Gastroesophageal sphincter (tissue), 4 donors: Measurements from ENCODE around the gene TCERG1. TPM values are rescaled to one million over a fixed set of nuclear protein-coding genes. Genes with fewer than 3 reads are reported as not detected.

Experiments used
- ATAC-seq: fragments of 150-250 bp; one replicate; pipeline ENCODE4 v1.9.1; 2016; ENCODE audit warnings: mild to moderate bottlenecking, moderate library complexity
- H3K27ac ChIP-seq, 4 donors: fragments of 200-600 bp; sonication (generic) in 3 of 4; 1 replicate in 3 of 4; 2 replicates in 1 of 4; pipeline ENCODE4 v1.5.1; 2016 to 2019
- H3K27me3 ChIP-seq: fragments of 200-600 bp; sonication (generic); one replicate; pipeline ENCODE4 v1.5.1; 2019
- H3K36me3 ChIP-seq, 2 donors: fragments of 200-600 bp; sonication (generic); one replicate each; pipeline ENCODE4 v1.5.1; 2019; ENCODE audit warnings: control low read depth in 1 of 2
- H3K4me1 ChIP-seq, 3 donors: fragments of 200-600 bp; sonication (generic); 1 replicate in 2 of 3; 2 replicates in 1 of 3; pipeline ENCODE4 v1.5.1; 2016 to 2019; ENCODE audit warnings: control low read depth in 2 of 3
- H3K4me3 ChIP-seq, 2 donors: fragments of 200-600 bp; sonication (generic); one replicate each; pipeline ENCODE4 v1.5.1; 2019; ENCODE audit warnings: mild to moderate bottlenecking in 1 of 2, moderate library complexity in 1 of 2
- H3K9me3 ChIP-seq, 3 donors: fragments of 200-600 bp; sonication (generic); one replicate each; pipeline ENCODE4 v1.5.1; 2017 to 2019; ENCODE audit warnings: control low read depth in 2 of 3
- EP300 ChIP-seq: sonication (generic); formaldehyde crosslinking; IDR thresholded peaks from one replicate; pipeline ENCODE4 v1.6.1; 2017; ENCODE audit warnings: antibody characterized with exemption, mild to moderate bottlenecking
- POLR2A ChIP-seq, 2 donors: fragments of 450-650 bp; IDR thresholded peaks; one replicate each; pipeline ENCODE4 v1.6.1; 2017; ENCODE audit warnings: antibody characterized with exemption in 2 of 2, mild to moderate bottlenecking in 2 of 2, moderate library complexity in 1 of 2
- POLR2AphosphoS5 ChIP-seq: sonication (generic); formaldehyde crosslinking; IDR thresholded peaks from one replicate; pipeline ENCODE4 v1.6.1; 2017; ENCODE audit warnings: antibody characterized with exemption
- WGBS, 2 donors: methylation state at CpG; one replicate each; pipeline ENCODE4 v1.1.5; 2018; ENCODE audit warnings: low coverage in 1 of 2; 5-methylcytosine and 5-hydroxymethylcytosine counted together
- total RNA-seq, 4 donors: library from RNA; depleted of rRNA; stranded (reverse); fragments of >200 nt; gene quantifications; one replicate each; pipeline ENCODE4 v1.1.0, GENCODE V29; 2016
- TF ChIP-seq, protein P1 (sequence below), 4 experiments: fragments of 200-600 bp in 2 of 4; fragments of 450-650 bp in 2 of 4; sonication (generic) in 1 of 4; IDR thresholded peaks; one replicate each; pipeline ENCODE4 v1.5.1; 2017 to 2019; ENCODE audit warnings: antibody characterized with exemption in 4 of 4, mild to moderate bottlenecking in 2 of 4, moderate library complexity in 2 of 4

The TCERG1 gene
- total RNA-seq, 4 donors from 2014 or later: 19.8 to 66.9 (median 41.2) TPM

GRCh38 chr5:146401021-146401420, 46.1 kb upstream of the TCERG1 start:
- Histone ChIP-seq H3K27me3 (peaks cover 32% of the 10 kb centered on the region), H3K4me1 (no peaks in the 10 kb centered on the region), H3K27ac (no peak overlapping the region), H3K36me3 (no peaks in the 10 kb centered on the region), H3K4me3 (no peak overlapping the region), H3K9me3 (no peaks in the 10 kb centered on the region)
- ATAC-seq: no peak
- 58 to 76% methylated on average over 5 to 9 of the region's 9 CpGs for WGBS, 2 donors
- TF ChIP-seq EP300: no peak
- TF ChIP-seq POLR2A (IDR thresholded peaks at IDR 0.05): no peak
- TF ChIP-seq, protein P1, sequence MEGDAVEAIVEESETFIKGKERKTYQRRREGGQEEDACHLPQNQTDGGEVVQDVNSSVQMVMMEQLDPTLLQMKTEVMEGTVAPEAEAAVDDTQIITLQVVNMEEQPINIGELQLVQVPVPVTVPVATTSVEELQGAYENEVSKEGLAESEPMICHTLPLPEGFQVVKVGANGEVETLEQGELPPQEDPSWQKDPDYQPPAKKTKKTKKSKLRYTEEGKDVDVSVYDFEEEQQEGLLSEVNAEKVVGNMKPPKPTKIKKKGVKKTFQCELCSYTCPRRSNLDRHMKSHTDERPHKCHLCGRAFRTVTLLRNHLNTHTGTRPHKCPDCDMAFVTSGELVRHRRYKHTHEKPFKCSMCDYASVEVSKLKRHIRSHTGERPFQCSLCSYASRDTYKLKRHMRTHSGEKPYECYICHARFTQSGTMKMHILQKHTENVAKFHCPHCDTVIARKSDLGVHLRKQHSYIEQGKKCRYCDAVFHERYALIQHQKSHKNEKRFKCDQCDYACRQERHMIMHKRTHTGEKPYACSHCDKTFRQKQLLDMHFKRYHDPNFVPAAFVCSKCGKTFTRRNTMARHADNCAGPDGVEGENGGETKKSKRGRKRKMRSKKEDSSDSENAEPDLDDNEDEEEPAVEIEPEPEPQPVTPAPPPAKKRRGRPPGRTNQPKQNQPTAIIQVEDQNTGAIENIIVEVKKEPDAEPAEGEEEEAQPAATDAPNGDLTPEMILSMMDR (IDR thresholded peaks at IDR 0.05): no peak
- no peak for TF ChIP-seq POLR2AphosphoS5

DNA sequence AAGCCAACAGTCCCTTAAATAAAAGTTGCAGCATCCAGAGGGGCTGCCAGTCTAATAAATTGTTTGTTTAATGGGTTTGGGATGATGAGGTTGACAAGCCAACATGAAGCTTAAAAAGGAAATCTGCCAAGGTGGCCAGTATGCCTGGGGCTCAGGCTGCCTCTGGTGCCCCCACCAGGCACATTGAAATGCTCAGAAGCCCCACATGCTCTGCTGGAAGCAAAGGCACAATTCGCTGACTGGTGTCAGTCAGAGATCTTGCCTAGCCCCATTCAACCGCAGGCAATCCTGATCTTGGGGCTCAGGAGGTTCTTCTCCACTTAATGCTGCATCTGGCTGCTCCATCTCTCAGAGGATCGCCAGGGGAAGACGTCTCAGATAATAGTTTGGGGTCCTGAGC, 44.2 kb upstream of the TCERG1 start:
- peaks cover 26% of the 10 kb centered on the region for H3K27me3 ChIP-seq
- 20 to 55% methylated on average over 1 to 2 of the region's 4 CpGs for WGBS, 2 donors
- H3K4me1 ChIP-seq: no peaks in the 10 kb centered on the region
- H3K36me3 ChIP-seq: no peaks in the 10 kb centered on the region
- H3K4me3 ChIP-seq: no peak overlapping the region
- no peak overlapping the region for H3K27ac ChIP-seq
- no peak for TF ChIP-seq POLR2AphosphoS5
- TF ChIP-seq, protein P1 (IDR thresholded peaks at IDR 0.05): no peak
- TF ChIP-seq POLR2A (IDR thresholded peaks at IDR 0.05): no peak
- no peak for TF ChIP-seq EP300
- no peak for ATAC-seq
- H3K9me3 ChIP-seq: no peaks in the 10 kb centered on the region

DNA sequence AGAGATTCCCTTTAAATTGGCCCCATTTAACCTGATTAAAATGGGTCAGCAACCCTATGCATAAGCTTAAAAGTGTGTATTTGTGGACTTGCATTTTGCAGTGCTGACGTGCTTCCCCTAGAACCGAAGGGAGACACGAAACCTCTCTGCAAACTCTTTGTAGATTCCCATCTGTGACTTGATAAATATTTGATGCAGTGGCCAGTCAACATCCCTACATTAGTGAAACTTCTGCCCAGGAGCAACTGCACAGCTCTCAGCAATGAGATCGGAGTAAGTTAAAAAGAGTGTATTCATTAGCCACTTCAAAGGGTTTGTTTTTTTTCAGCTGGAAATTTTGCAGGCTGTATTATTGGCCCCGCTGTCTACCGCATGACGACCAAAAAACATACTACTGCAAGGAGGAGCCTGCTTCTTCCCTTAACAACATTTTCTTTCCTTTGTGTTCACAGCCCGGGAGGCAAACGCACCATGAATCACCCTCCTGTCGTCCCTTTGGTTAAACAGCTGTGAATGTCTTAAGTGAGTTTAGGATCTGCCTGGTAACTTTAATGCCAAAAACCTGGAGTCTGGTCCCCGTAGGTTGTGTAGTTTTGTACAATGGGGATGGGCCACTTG, 38.0 kb upstream of the TCERG1 start:
- H3K36me3 ChIP-seq: no peaks in the 10 kb centered on the region
- H3K9me3 ChIP-seq: no peaks in the 10 kb centered on the region
- H3K4me1 ChIP-seq: no peaks in the 10 kb centered on the region
- no peak overlapping the region for H3K4me3 ChIP-seq
- TF ChIP-seq POLR2AphosphoS5: no peak
- no peak for TF ChIP-seq EP300
- TF ChIP-seq, protein P1 (IDR thresholded peaks at IDR 0.05): no peak
- no peak for TF ChIP-seq POLR2A (IDR thresholded peaks at IDR 0.05)
- whole genome bisulfite sequencing, 2 donors: 31 to 38% methylated on average over 9 to 10 of the region's 11 CpGs
- H3K27ac ChIP-seq: no peak overlapping the region
- H3K27me3 ChIP-seq: no peaks in the 10 kb centered on the region
- no peak for ATAC-seq

GRCh38 chr5:146410272-146410671, 36.9 kb upstream of the TCERG1 start:
- WGBS, 2 donors: 83 to 95% methylated on average over 2 of the region's 2 CpGs
- no peaks in the 10 kb centered on the region for H3K27me3 ChIP-seq
- no peaks in the 10 kb centered on the region for H3K9me3 ChIP-seq
- no peak overlapping the region for H3K27ac ChIP-seq
- TF ChIP-seq EP300: no peak
- TF ChIP-seq POLR2A (IDR thresholded peaks at IDR 0.05): no peak
- no peak for TF ChIP-seq POLR2AphosphoS5
- TF ChIP-seq, protein P1 (IDR thresholded peaks at IDR 0.05): no peak
- ATAC-seq: no peak
- no peaks in the 10 kb centered on the region for H3K4me1 ChIP-seq
- H3K36me3 ChIP-seq: no peaks in the 10 kb centered on the region
- H3K4me3 ChIP-seq: no peak overlapping the region

GRCh38 chr5:146419696-146420095, 27.4 kb upstream of the TCERG1 start:
- Histone ChIP-seq H3K36me3 (no peaks in the 10 kb centered on the region), H3K4me3 (no peak overlapping the region), H3K27me3 (peaks cover 13% of the 10 kb centered on the region), H3K9me3 (no peaks in the 10 kb centered on the region), H3K27ac (no peak overlapping the region), H3K4me1 (no peaks in the 10 kb centered on the region)
- ATAC-seq: no peak
- no peak for TF ChIP-seq EP300
- TF ChIP-seq POLR2AphosphoS5: no peak
- TF ChIP-seq, protein P1 (IDR thresholded peaks at IDR 0.05): no peak
- no peak for TF ChIP-seq POLR2A (IDR thresholded peaks at IDR 0.05)
